Gastroesophageal sphincter (tissue), 4 donors: ENCODE measurements around the gene CADPS2. TPM values are rescaled to one million over a fixed set of nuclear protein-coding genes. Genes with fewer than 3 reads are reported as not detected.

Experiments used
- ATAC-seq: fragments of 150-250 bp; one replicate; pipeline ENCODE4 v1.9.1; 2016; ENCODE audit warnings: mild to moderate bottlenecking, moderate library complexity
- H3K27ac ChIP-seq, 4 donors: fragments of 200-600 bp; sonication (generic) in 3 of 4; 1 replicate in 3 of 4; 2 replicates in 1 of 4; pipeline ENCODE4 v1.5.1; 2016 to 2019
- H3K27me3 ChIP-seq: fragments of 200-600 bp; sonication (generic); one replicate; pipeline ENCODE4 v1.5.1; 2019
- H3K36me3 ChIP-seq, 2 donors: fragments of 200-600 bp; sonication (generic); one replicate each; pipeline ENCODE4 v1.5.1; 2019; ENCODE audit warnings: control low read depth in 1 of 2
- H3K4me1 ChIP-seq, 3 donors: fragments of 200-600 bp; sonication (generic); 1 replicate in 2 of 3; 2 replicates in 1 of 3; pipeline ENCODE4 v1.5.1; 2016 to 2019; ENCODE audit warnings: control low read depth in 2 of 3
- H3K4me3 ChIP-seq, 2 donors: fragments of 200-600 bp; sonication (generic); one replicate each; pipeline ENCODE4 v1.5.1; 2019; ENCODE audit warnings: mild to moderate bottlenecking in 1 of 2, moderate library complexity in 1 of 2
- H3K9me3 ChIP-seq, 3 donors: fragments of 200-600 bp; sonication (generic); one replicate each; pipeline ENCODE4 v1.5.1; 2017 to 2019; ENCODE audit warnings: control low read depth in 2 of 3
- EP300 ChIP-seq: sonication (generic); formaldehyde crosslinking; IDR thresholded peaks from one replicate; pipeline ENCODE4 v1.6.1; 2017; ENCODE audit warnings: antibody characterized with exemption, mild to moderate bottlenecking
- POLR2A ChIP-seq, 2 donors: fragments of 450-650 bp; IDR thresholded peaks; one replicate each; pipeline ENCODE4 v1.6.1; 2017; ENCODE audit warnings: antibody characterized with exemption in 2 of 2, mild to moderate bottlenecking in 2 of 2, moderate library complexity in 1 of 2
- POLR2AphosphoS5 ChIP-seq: sonication (generic); formaldehyde crosslinking; IDR thresholded peaks from one replicate; pipeline ENCODE4 v1.6.1; 2017; ENCODE audit warnings: antibody characterized with exemption
- WGBS, 2 donors: methylation state at CpG; one replicate each; pipeline ENCODE4 v1.1.5; 2018; ENCODE audit warnings: low coverage in 1 of 2; 5-methylcytosine and 5-hydroxymethylcytosine counted together
- total RNA-seq, 4 donors: library from RNA; depleted of rRNA; stranded (reverse); fragments of >200 nt; gene quantifications; one replicate each; pipeline ENCODE4 v1.1.0, GENCODE V29; 2016
- TF ChIP-seq, protein P1 (sequence below), 4 experiments: fragments of 200-600 bp in 2 of 4; fragments of 450-650 bp in 2 of 4; sonication (generic) in 1 of 4; IDR thresholded peaks; one replicate each; pipeline ENCODE4 v1.5.1; 2017 to 2019; ENCODE audit warnings: antibody characterized with exemption in 4 of 4, mild to moderate bottlenecking in 2 of 4, moderate library complexity in 2 of 4

The CADPS2 gene
- total RNA-seq, 4 donors from 2014 or later = 20.3 to 205 (median 138) TPM

DNA sequence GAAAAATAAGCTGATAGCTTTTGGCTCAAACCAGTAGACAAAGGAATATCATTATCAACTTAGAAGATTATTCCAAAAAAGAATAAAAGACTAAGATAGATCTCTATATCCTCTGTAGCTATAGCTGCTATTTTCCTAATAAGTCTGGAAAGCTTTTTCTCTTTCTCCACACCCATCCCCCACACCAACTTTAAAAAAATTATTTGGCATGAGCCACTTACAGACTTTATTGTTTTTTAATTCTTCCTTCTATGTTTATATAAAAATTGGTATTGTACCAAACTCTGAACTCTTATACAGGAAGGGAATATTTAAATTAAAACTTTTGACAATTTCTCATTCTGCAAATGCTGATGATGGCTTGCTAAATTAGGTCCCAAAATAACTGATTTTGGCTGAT is 330.0 kb downstream of the CADPS2 start:
- H3K27me3 ChIP-seq = no peaks in the 10 kb centered on the region
- peaks cover 0 to 20% (median 8%) of the 10 kb centered on the region in 3 donors for H3K4me1 ChIP-seq
- no peaks in the 10 kb centered on the region for H3K9me3 ChIP-seq
- TF ChIP-seq POLR2A (IDR thresholded peaks at IDR 0.05) = no peak
- TF ChIP-seq POLR2AphosphoS5 = no peak
- TF ChIP-seq EP300 = no peak
- TF ChIP-seq, protein P1, sequence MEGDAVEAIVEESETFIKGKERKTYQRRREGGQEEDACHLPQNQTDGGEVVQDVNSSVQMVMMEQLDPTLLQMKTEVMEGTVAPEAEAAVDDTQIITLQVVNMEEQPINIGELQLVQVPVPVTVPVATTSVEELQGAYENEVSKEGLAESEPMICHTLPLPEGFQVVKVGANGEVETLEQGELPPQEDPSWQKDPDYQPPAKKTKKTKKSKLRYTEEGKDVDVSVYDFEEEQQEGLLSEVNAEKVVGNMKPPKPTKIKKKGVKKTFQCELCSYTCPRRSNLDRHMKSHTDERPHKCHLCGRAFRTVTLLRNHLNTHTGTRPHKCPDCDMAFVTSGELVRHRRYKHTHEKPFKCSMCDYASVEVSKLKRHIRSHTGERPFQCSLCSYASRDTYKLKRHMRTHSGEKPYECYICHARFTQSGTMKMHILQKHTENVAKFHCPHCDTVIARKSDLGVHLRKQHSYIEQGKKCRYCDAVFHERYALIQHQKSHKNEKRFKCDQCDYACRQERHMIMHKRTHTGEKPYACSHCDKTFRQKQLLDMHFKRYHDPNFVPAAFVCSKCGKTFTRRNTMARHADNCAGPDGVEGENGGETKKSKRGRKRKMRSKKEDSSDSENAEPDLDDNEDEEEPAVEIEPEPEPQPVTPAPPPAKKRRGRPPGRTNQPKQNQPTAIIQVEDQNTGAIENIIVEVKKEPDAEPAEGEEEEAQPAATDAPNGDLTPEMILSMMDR (IDR thresholded peaks at IDR 0.05) = no peak
- ATAC-seq = no peak
- no peaks in the 10 kb centered on the region for H3K36me3 ChIP-seq
- no peak overlapping the region for H3K27ac ChIP-seq
- H3K4me3 ChIP-seq = no peak overlapping the region

DNA sequence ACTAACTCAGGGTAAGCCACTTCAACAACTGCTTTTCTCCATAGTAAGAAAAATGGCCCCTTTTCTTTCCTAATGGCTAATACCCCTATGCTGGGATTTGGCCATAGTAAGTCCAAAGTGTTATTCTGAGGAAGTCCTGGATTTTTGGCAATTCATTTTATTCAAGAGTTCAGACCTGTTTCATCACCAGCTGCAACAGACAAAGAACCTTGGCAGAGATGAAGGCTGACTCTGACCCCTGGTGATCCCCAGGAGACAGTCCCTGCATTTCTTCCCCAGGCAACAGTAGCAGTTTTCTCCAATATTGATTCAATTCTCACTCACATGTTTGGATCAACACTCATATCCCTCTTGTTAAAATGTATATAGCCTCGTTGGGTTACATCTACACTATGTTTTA is 332.5 kb downstream of the CADPS2 start:
- WGBS, 2 donors = 75 to 85% methylated on average over 1 of the region's 1 CpG
- Histone ChIP-seq H3K9me3 (no peaks in the 10 kb centered on the region), H3K27ac (no peak overlapping the region), H3K4me1 (peaks cover 0 to 30% (median 8%) of the 10 kb centered on the region in 3 donors), H3K4me3 (no peak overlapping the region), H3K36me3 (no peaks in the 10 kb centered on the region), H3K27me3 (no peaks in the 10 kb centered on the region)
- no peak for ATAC-seq
- no peak for TF ChIP-seq POLR2AphosphoS5

DNA sequence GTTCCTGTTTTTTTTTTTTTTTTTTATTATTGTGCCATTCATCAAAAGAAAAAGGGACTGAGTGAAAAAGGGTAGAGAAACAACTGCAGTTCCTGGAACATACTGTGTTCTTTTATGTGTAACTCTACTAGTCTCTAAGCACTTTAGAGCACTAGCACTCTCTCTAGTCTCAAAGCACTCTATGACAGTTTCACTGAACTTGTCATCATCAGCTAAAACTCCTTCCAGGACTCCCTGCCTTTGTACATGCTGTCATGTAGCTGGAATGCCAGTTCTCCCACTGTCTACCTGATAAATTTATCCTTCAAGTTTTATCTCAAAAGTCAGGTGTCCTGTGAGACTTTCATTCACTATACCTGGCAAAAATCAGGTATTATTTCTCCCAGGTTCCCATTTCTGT is 333.5 kb downstream of the CADPS2 start:
- no peak for ATAC-seq
- no peaks in the 10 kb centered on the region for H3K36me3 ChIP-seq
- H3K27me3 ChIP-seq = no peaks in the 10 kb centered on the region
- TF ChIP-seq, protein P1 (IDR thresholded peaks at IDR 0.05) = no peak
- TF ChIP-seq POLR2A (IDR thresholded peaks at IDR 0.05) (no peak), EP300 (no peak), POLR2AphosphoS5 (no peak)
- no peak overlapping the region for H3K27ac ChIP-seq
- H3K4me3 ChIP-seq = no peak overlapping the region
- H3K9me3 ChIP-seq = no peaks in the 10 kb centered on the region
- H3K4me1 ChIP-seq = peaks cover 0 to 40% (median 8%) of the 10 kb centered on the region in 3 donors

DNA sequence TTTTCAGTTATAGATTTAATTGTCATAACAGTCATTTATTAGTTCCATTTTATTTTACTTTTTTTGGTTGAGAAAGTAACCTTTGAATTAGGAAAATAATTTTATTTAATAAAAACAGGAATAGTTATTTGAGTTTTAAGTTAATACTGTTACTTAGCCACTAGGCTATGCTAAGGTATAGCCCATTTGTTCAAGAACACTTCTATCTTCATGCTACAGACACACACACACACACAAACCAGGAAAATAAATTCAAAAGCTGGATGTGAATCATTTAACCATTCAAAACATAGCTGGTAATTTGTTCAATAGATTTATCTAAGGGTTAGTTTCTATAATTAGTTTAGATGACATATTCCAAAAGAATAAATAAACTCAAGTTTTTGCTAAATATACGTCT is 335.7 kb downstream of the CADPS2 start:
- no peak overlapping the region for H3K4me3 ChIP-seq
- TF ChIP-seq POLR2A (IDR thresholded peaks at IDR 0.05) (no peak), POLR2AphosphoS5 (no peak), EP300 (no peak)
- TF ChIP-seq, protein P1 (IDR thresholded peaks at IDR 0.05) = no peak
- no peaks in the 10 kb centered on the region for H3K9me3 ChIP-seq
- 50 to 83% methylated on average over 1 of the region's 1 CpG for WGBS, 2 donors
- no peak overlapping the region for H3K27ac ChIP-seq
- H3K4me1 ChIP-seq = peaks cover 0 to 20% (median 0%) of the 10 kb centered on the region in 3 donors
- no peaks in the 10 kb centered on the region for H3K36me3 ChIP-seq
- H3K27me3 ChIP-seq = no peaks in the 10 kb centered on the region
- no peak for ATAC-seq

DNA sequence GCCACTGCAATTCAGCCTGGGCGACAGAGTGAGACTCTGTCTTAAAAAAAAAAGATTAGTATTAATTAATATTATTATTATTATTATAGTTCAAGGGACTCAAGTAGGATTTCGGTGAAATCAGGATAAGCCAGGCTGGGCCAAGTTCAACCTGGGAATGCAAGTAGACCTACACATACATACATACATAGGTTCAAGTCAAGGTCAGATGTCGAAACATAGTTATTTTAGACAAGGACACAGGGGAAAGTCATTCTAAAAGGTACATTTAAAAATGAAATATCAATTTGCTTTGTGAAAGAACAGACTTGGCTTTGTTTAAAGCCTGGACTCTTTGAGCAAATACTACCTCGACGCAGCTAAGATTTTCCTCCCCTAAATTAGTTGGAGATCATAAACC is 336.7 kb downstream of the CADPS2 start:
- 52 to 70% methylated on average over 4 to 5 of the region's 5 CpGs for WGBS, 2 donors
- TF ChIP-seq POLR2AphosphoS5 = no peak
- no peak for TF ChIP-seq EP300
- TF ChIP-seq, protein P1 (IDR thresholded peaks at IDR 0.05) = no peak
- TF ChIP-seq POLR2A (IDR thresholded peaks at IDR 0.05) = no peak
- Histone ChIP-seq H3K9me3 (no peaks in the 10 kb centered on the region), H3K4me1 (peaks cover 0 to 20% (median 0%) of the 10 kb centered on the region in 3 donors), H3K4me3 (no peak overlapping the region), H3K36me3 (no peaks in the 10 kb centered on the region), H3K27me3 (no peaks in the 10 kb centered on the region), H3K27ac (peak overlapping the region in 1 of 4 donors; percentile 50)
- ATAC-seq = no peak
